GM20431 (cell line): Measurements from ENCODE around the gene RAB3IL1.

ENCODE experiments used
- in situ Hi-C: fragments of 300-500 bp; cut with MseI, MboI; formaldehyde crosslinking; loops from one replicate; pipeline ENCODE4 v1.15.0; 2020; ENCODE audit warnings: low sequenced_read_pairs; ENCODE audit not compliant: unreplicated experiment

RAB3IL1 gene

GRCh38 chr11:61907282-61907681, 10.1 kb downstream of the RAB3IL1 start:
- in situ Hi-C loops = no loop called here

- in situ Hi-C loops = no loop called here
These were observed 10.8 kb downstream of the RAB3IL1 start for GRCh38 chr11:61906522-61906909.

- in situ Hi-C loops = no loop called here
These were observed 11.4 kb downstream of the RAB3IL1 start for GRCh38 chr11:61905801-61906521.

GRCh38 chr11:61905067-61905696, 12.2 kb downstream of the RAB3IL1 start:
- in situ Hi-C loops = no loop called here

GRCh38 chr11:61904539-61905048, 12.8 kb downstream of the RAB3IL1 start:
- in situ Hi-C loops = no loop called here

- in situ Hi-C loops = no loop called here
These were observed 13.5 kb downstream of the RAB3IL1 start for GRCh38 chr11:61903845-61904244.

GRCh38 chr11:61902313-61902712, 15.1 kb downstream of the RAB3IL1 start:
- in situ Hi-C loops = no loop called here

- in situ Hi-C loops = no loop called here
These were observed 16.0 kb downstream of the RAB3IL1 start for GRCh38 chr11:61901397-61901796.

GRCh38 chr11:61900251-61900650, 17.1 kb downstream of the RAB3IL1 start:
- in situ Hi-C loops = no loop called here

GRCh38 chr11:61899146-61899841, 18.1 kb downstream of the RAB3IL1 start:
- in situ Hi-C loops = loop anchor here (10.0 kb wide), 1 partner anchor 176 kb away; no protein-coding TSS in a partner anchor

GRCh38 chr11:61898247-61898582, 19.2 kb downstream of the RAB3IL1 start:
- in situ Hi-C loops = loop anchor here (10.0 kb wide), 1 partner anchor 177 kb away; no protein-coding TSS in a partner anchor

GRCh38 chr11:61897387-61898246, 19.7 kb downstream of the RAB3IL1 start:
- in situ Hi-C loops = loop anchor here (10.0 kb wide), 1 partner anchor 177 kb away; no protein-coding TSS in a partner anchor

GRCh38 chr11:61896665-61897386, 20.5 kb downstream of the RAB3IL1 start:
- in situ Hi-C loops = loop anchor here (10.0 kb wide), 1 partner anchor 178 kb away; no protein-coding TSS in a partner anchor

GRCh38 chr11:61895718-61896059, 21.7 kb downstream of the RAB3IL1 start:
- in situ Hi-C loops = loop anchor here (10.0 kb wide), 1 partner anchor 179 kb away; no protein-coding TSS in a partner anchor

- in situ Hi-C loops = loop anchor here (10.0 kb wide), 1 partner anchor 180 kb away; no protein-coding TSS in a partner anchor
These were observed 22.2 kb downstream of the RAB3IL1 start for GRCh38 chr11:61895046-61895717.

- in situ Hi-C loops = loop anchor here (10.0 kb wide), 1 partner anchor 181 kb away; no protein-coding TSS in a partner anchor
These were observed 23.4 kb downstream of the RAB3IL1 start for GRCh38 chr11:61893981-61894380.

- in situ Hi-C loops = loop anchor here (10.0 kb wide), 1 partner anchor 183 kb away; no protein-coding TSS in a partner anchor
These were observed 25.3 kb downstream of the RAB3IL1 start for GRCh38 chr11:61892085-61892370.

- in situ Hi-C loops = loop anchor here (10.0 kb wide), 1 partner anchor 183 kb away; no protein-coding TSS in a partner anchor
These were observed 25.9 kb downstream of the RAB3IL1 start, which contains the start of gene FADS3 for GRCh38 chr11:61891331-61892084. FADS3 (minus strand) TSS chr11:61891545; CDS start chr11:61891381, 164 bp downstream.
